HG03135 (cell line): Measurements from ENCODE around the gene CHN2.

Experiments used
- ATAC-seq: cut with Tn5 transposase; IDR thresholded peaks from one replicate; pipeline ENCODE4 v1.9.1; 2021; ENCODE audit warnings: mild to moderate bottlenecking, moderate library complexity; ENCODE audit not compliant: unreplicated experiment

CHN2 gene

DNA sequence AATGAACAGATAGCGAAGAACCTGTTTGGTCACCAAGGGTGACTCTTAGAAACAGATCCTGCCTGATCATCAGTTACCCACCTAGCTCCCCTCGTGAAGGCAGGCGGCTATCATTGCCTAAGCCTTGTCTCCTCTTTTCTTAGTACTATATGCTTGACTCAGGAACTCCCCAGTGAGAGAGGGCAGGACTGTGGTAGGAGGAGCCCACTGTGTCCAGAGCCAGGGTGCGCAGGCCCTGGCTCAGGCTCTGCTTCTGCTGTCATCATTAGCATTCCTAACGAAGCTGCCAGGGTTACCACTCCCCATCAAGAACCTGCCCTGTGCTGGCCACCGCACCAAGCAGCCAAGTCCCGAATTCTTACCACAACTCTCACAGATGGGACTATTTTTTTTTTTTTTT is 160.8 kb downstream of the CHN2 start:
- no peak for ATAC-seq

- no peak for ATAC-seq
Observed at GRCh38 chr7:29356631-29357030, 162.1 kb downstream of the CHN2 start.

GRCh38 chr7:29359482-29360093 is 165.0 kb downstream of the CHN2 start:
- ATAC-seq: no peak

- no peak for ATAC-seq
Observed at GRCh38 chr7:29360633-29361625, 166.4 kb downstream of the CHN2 start.

GRCh38 chr7:29362380-29362779 is 167.8 kb downstream of the CHN2 start:
- ATAC-seq: no peak

DNA sequence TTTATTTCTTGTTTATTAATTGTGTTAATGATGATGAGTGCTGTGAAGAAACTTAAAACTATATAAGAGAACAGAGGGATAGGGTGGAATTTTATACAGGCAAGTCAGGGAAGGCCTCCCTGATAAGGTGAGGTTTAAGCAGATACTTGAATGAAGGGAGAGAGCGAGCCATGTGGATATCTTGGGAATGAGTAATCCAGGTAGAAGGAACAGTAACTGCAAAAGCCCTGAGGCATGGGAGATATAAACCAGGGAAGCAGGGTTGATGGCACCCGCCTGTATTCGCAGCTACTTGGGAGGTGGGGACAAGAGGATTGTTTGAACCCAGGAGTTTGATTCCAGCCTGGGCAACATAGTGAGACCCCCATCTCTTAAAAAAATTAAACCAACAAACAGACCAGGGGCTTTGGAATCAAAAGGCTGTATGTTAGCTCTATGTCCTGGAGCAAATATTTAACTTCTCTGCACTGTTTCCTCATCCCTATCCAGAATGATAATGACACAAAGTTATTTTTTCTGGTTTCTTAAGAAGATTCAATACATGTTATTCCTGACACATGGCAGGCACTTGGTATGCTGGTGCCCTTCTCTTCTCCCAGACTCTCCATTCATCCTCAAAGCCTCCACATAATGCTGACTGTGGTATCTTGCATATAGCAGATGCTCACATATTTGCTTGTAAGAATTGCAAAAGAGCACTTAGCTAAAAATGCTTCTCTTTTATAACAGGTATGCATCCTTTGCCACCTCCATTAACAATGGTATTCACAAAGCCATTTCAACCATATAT is 169.3 kb downstream of the CHN2 start:
- ATAC-seq: no peak

DNA sequence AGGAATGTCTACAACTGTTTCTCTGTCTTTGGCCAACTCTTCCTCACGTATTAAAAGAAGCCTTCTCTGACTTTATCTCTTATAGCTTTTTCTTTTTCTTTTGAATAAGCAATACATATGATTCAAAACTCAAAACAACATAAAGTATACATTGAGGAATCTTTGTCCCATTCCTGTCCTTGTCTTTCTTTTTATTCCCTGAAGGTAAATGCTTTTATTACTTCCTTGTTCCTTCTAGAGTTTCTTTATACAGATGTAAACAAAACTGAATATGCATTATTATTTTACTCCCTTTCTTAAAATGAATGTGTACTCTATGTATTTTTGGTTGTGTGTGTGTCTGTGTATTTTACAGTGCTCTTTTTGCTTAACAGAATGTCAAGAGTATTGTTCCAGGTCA is 170.1 kb downstream of the CHN2 start:
- no peak for ATAC-seq

- no peak for ATAC-seq
Observed at GRCh38 chr7:29365423-29365822, 170.8 kb downstream of the CHN2 start.

- no peak for ATAC-seq
Observed at GRCh38 chr7:29367784-29368183, 173.2 kb downstream of the CHN2 start.

DNA sequence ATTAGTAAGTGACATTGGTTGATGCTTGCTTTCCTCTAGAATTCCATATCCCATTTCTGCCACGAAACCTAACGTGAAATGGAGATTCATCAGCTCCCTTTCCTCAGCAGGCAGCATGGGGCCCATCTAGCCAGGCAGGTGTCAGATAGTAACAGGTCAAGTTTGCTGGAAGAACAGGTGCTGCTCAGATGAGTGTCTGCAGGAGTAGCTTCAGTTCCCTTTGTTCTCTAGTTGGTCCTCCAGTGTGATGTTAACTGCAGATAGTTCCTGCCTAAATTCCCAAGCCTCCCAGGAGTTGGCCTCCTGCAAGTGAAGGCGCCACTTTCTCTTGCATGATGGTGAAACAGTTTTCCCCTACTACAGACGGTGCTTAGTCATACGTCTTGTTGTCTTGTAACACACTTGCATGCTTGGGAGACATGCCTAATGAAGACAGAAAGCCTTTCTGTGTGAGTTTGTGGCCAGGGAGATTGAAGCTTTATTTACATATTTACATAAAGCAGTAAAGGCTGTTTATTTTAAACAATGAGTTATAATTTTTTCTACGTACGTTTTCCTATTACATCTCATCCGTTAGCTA is 175.4 kb downstream of the CHN2 start:
- ATAC-seq: no peak

GRCh38 chr7:29370531-29371314 is 176.1 kb downstream of the CHN2 start:
- ATAC-seq: no peak

GRCh38 chr7:29371472-29371871 is 176.9 kb downstream of the CHN2 start:
- ATAC-seq: no peak

DNA sequence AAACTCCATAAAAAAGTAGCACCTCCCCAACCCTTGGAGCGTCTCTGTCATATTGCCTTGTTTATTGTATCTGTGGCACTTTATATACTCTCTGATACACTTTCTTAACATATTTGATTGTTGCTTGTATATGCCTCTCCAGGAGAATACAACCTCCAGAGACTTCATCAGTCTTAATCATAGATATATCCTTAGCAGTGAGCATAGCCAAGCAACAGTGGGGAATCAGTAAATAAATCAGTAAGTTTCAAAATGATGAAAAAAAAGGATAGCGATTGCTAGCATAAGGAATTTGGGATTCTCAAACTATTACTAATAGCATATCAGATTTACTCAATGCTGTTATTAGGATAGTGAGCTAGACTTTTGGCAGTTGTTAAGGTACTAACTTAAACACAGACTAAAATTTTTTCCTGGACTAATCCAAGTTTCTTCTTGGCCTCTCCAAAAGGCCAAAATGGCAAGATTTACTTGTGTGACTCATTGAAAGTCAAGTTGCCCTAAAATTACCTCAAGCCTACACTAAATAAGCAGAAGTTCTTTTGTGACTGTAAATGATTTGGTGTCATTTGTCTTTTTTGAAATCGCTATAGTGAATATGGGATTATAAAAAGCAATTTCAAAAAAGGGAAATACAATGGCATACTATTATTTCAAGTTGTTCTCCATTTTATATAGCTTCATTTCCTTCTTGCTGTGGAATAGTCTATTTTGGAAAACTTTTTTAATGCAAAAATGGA is 177.9 kb downstream of the CHN2 start:
- ATAC-seq: no peak

DNA sequence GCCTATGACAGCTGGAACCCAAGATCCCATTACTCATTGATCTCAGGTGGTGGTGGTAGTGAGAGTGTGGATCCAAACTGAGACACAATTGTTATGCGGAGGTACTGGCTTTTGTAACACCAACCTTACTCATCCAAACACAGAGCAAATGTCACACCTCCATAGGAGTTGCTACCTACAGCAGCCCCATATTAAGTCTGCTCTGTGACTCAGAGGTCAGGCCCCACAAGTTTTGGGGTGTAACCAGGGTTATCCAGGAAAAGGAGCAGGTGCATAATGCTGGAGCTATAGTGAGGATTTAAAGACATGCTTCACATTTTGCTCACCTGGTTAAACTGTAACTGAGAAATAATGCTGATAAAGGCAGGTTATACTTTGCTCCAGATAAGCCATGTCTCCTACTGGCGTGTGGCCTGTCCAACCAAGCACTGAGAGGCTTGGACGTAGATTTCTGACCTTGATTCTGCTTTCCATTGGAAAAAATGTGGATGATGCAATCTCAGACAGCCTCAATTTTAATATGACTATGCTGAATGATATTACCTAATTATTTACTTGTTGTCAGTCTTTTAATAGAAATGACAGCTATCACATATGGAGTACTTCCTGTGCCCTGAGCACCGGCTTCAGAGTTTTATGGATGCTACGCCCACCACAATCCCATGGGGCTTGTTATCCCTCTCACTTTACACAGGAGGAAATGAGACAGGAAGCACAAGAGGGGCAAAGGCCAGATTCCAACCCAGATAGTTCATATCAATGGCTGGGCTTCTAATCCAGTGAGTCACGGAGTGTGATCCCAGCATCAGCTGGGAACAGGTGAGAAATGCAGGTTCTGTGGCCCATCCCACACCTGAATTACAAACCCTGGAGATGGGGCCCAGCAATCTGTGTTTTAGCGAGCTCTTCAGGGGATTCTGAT is 181.3 kb downstream of the CHN2 start:
- ATAC-seq: no peak

DNA sequence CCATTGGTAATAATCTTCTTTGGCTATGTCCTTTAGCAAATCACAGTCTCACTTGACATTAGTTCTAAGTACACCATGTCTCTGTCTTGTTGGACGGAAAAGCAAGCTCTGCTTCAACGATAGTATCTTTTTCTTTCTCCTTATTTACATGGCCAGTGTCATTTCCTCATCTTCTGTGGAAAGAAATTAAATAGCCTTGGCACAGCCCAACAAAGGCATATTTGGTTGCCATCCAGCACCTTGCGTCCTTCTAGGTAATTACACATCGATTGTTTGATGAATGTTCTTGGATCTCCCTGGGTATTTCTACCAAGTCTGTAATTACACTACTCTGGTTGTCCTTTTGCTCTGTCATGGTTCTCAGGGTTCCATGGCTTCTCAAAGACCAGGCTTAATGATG is 183.1 kb downstream of the CHN2 start:
- ATAC-seq: no peak

GRCh38 chr7:29379551-29379950 is 185.0 kb downstream of the CHN2 start:
- ATAC-seq: no peak

- ATAC-seq: no peak
Observed at GRCh38 chr7:29381206-29382094, 186.9 kb downstream of the CHN2 start.

DNA sequence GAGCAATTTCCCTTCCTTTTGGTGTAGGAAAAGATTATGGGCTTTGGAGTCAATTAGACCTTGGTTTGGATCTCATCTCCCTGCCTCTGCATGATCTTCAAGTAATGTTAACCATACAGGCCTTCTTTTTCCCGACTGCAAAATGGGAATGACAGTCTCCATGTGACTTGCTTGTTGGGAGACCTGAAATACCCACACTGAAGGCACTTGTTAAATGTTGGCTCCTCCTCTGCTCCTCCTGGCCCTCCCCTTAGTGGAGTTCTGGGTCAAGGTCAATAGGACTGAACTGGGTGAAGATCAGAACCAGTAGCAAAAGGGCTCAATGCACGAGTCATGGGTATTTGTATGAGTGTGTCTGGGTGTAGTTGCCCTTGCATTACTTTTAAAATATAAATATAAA is 189.7 kb downstream of the CHN2 start:
- ATAC-seq: no peak
